ENCODE data around the gene PPP1R18. TPM values are rescaled to one million over a fixed set of nuclear protein-coding genes. Genes with fewer than 3 reads are reported as not detected.

PPP1R18 gene
- total RNA-seq, 1 experiment from 2014 or later: 28.2 TPM

DNA sequence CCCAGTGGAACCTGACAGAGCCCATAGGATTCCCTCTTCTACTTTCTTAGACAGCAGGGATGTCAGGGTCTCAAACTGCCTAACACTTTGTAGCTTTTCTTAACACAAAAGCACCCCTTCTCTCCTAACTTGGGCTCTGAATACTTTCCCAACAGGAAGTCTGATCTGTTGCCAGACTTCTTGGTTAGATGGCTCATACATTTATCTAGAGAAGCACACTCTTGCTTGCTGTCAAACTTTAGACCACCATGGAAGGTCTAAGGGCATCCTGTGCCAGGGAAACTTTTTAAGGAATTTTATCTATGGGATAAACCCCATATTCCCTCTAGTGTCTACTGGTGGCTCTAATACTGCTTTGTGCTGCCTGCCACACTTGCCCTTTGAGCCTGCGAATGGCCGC lies 42.8 kb downstream of the PPP1R18 start:
- peaks cover 13% of the 10 kb centered on the region for H3K4me1 Mint-ChIP-seq (ENCODE audit: low read depth, unreplicated experiment)
- no peak overlapping the region for H3K4me3 Mint-ChIP-seq (ENCODE audit: low read depth, unreplicated experiment)
- no peak for DNase-seq
- CTCF ChIA-PET: interaction anchor here (1.1 kb wide), 1 partner anchor 19 kb away, joined by 5 read pairs; no protein-coding TSS in a partner anchor
- no peaks in the 10 kb centered on the region for H3K27me3 Mint-ChIP-seq (ENCODE audit: unreplicated experiment)
- H3K9me3 Mint-ChIP-seq (ENCODE audit: low read depth, unreplicated experiment): no peaks in the 10 kb centered on the region
- no TSS peak for BruUV-seq (replicated peaks)
- intact Hi-C loops (cut with micrococcal nuclease; ENCODE audit: unreplicated experiment): no loop called here
- TF ChIP-seq, protein P1, sequence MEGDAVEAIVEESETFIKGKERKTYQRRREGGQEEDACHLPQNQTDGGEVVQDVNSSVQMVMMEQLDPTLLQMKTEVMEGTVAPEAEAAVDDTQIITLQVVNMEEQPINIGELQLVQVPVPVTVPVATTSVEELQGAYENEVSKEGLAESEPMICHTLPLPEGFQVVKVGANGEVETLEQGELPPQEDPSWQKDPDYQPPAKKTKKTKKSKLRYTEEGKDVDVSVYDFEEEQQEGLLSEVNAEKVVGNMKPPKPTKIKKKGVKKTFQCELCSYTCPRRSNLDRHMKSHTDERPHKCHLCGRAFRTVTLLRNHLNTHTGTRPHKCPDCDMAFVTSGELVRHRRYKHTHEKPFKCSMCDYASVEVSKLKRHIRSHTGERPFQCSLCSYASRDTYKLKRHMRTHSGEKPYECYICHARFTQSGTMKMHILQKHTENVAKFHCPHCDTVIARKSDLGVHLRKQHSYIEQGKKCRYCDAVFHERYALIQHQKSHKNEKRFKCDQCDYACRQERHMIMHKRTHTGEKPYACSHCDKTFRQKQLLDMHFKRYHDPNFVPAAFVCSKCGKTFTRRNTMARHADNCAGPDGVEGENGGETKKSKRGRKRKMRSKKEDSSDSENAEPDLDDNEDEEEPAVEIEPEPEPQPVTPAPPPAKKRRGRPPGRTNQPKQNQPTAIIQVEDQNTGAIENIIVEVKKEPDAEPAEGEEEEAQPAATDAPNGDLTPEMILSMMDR (IDR thresholded peaks at IDR 0.05; ENCODE audit: unreplicated experiment): no peak
- no peak overlapping the region for H3K27ac Mint-ChIP-seq (ENCODE audit: unreplicated experiment)
- H3K36me3 Mint-ChIP-seq (ENCODE audit: insufficient read depth, unreplicated experiment): peaks cover 58% of the 10 kb centered on the region

DNA sequence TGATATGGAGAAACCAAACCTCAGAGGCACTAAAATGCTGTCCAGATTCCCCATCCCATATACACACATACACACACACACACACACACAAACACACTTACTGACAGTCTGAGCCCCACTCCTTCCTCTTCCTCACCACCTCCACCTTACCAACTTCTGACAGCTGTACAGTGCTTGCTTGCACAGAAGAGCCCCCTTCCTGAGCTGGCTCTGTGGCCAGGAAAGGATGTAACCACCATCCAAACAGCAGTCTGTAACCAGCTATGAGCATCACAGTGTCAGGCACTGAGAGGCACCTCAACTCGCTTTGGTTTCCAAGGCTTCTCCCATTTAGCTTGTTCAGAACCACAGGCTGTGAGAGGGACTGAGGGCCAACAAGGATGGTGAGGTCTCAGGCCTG lies 45.4 kb downstream of the PPP1R18 start:
- DNase-seq: no peak
- TF ChIP-seq, protein P1 (IDR thresholded peaks at IDR 0.05; ENCODE audit: unreplicated experiment): no peak
- H3K36me3 Mint-ChIP-seq (ENCODE audit: insufficient read depth, unreplicated experiment): peaks cover 43% of the 10 kb centered on the region
- H3K9me3 Mint-ChIP-seq (ENCODE audit: low read depth, unreplicated experiment): no peaks in the 10 kb centered on the region
- no peak overlapping the region for H3K27ac Mint-ChIP-seq (ENCODE audit: unreplicated experiment)
- H3K4me1 Mint-ChIP-seq (ENCODE audit: low read depth, unreplicated experiment): peaks cover 6% of the 10 kb centered on the region
- TSS peak; percentile 36 for BruUV-seq (replicated peaks)
- H3K27me3 Mint-ChIP-seq (ENCODE audit: unreplicated experiment): no peaks in the 10 kb centered on the region
- CTCF ChIA-PET: interaction anchor here (0.5 to 0.6 kb wide), 2 partner anchors 11 to 263 kb away, joined by 3 to 4 read pairs; no protein-coding TSS in a partner anchor
- no peak overlapping the region for H3K4me3 Mint-ChIP-seq (ENCODE audit: low read depth, unreplicated experiment)
- intact Hi-C loops (cut with micrococcal nuclease; ENCODE audit: unreplicated experiment): no loop called here

DNA sequence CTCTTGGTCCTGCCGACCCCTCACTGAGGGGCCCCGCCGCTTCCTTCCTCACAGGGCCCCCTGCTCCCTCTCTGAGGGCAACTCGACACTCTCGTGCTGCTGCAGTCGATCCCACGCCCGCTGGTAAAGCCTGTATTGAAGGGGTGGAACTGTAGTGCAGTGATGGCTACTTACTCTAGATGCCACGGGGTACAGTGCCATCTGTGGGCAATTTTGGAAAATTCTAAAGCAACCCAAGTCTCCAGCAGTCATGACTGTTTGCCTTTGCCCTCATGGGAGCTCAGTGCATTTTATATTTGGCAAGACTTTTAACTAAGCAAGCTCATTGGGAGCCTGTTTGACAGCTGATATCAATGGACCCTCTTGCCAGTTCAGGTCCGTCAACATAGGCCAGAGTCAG lies 46.0 kb downstream of the PPP1R18 start:
- DNase-seq: no peak
- CTCF ChIA-PET: no interaction called here

DNA sequence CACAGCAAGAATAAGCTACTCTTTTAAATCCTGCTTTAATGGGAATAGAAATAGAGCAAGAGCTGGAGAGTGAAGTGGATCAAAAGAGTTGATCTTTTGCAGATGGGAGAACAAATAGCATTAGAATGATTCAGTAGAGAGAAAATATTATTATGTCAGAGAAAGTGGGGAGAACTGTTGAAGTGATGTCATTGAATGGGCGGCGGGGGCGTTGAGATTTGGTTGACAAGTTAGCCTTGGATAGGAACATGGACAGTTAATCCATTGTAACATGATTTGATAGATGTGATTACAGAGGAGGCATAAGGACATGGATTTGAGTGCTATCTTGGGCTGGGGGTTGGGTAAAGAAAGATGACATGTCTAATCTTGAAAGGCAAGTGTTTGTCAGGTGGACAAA lies 50.6 kb downstream of the PPP1R18 start:
- no TSS peak for BruUV-seq (replicated peaks)
- no peaks in the 10 kb centered on the region for H3K9me3 Mint-ChIP-seq (ENCODE audit: low read depth, unreplicated experiment)
- TF ChIP-seq, protein P1 (IDR thresholded peaks at IDR 0.05; ENCODE audit: unreplicated experiment): no peak
- H3K36me3 Mint-ChIP-seq (ENCODE audit: insufficient read depth, unreplicated experiment): peaks cover 46% of the 10 kb centered on the region
- H3K4me1 Mint-ChIP-seq (ENCODE audit: low read depth, unreplicated experiment): no peaks in the 10 kb centered on the region
- H3K27me3 Mint-ChIP-seq (ENCODE audit: unreplicated experiment): no peaks in the 10 kb centered on the region
- H3K4me3 Mint-ChIP-seq (ENCODE audit: low read depth, unreplicated experiment): no peak overlapping the region
- DNase-seq: no peak
- peak overlapping the region; percentile 4 for H3K27ac Mint-ChIP-seq (ENCODE audit: unreplicated experiment)
- intact Hi-C loops (cut with micrococcal nuclease; ENCODE audit: unreplicated experiment): no loop called here
- CTCF ChIA-PET: interaction anchor here (0.7 kb wide), 1 partner anchor 113 kb away, joined by 3 read pairs; no protein-coding TSS in a partner anchor

More for the DNA sequence above, 46.0 kb downstream of the PPP1R18 start:
- Mint-ChIP-seq H3K27me3 (ENCODE audit: unreplicated experiment) (no peaks in the 10 kb centered on the region), H3K4me1 (ENCODE audit: low read depth, unreplicated experiment) (peaks cover under 1% of the 10 kb centered on the region), H3K9me3 (ENCODE audit: low read depth, unreplicated experiment) (no peaks in the 10 kb centered on the region), H3K4me3 (ENCODE audit: low read depth, unreplicated experiment) (no peak overlapping the region), H3K36me3 (ENCODE audit: insufficient read depth, unreplicated experiment) (peaks cover 43% of the 10 kb centered on the region), H3K27ac (ENCODE audit: unreplicated experiment) (no peak overlapping the region)
- BruUV-seq (replicated peaks): no TSS peak
- intact Hi-C loops (cut with micrococcal nuclease; ENCODE audit: unreplicated experiment): no loop called here
- TF ChIP-seq, protein P1 (IDR thresholded peaks at IDR 0.05; ENCODE audit: unreplicated experiment): no peak

All from Calu3 (cell line).